NB4 (cell line): ENCODE measurements around the gene RSPO3.

Experiments
- MYC ChIP-seq: IDR thresholded peaks from 2 replicates; pipeline ENCODE4 v1.6.1; 2011; ENCODE audit warnings: low read depth, low read length
- POLR2A ChIP-seq: IDR thresholded peaks from 2 replicates; pipeline ENCODE4 v1.6.1; 2011; ENCODE audit warnings: mild to moderate bottlenecking; ENCODE audit not compliant: insufficient read length; ENCODE audit errors: extremely low read depth
- TF ChIP-seq, protein P1 (sequence below): IDR thresholded peaks from one replicate; pipeline ENCODE4 v1.5.1; 2012; ENCODE audit warnings: low read depth, low read length

DNA sequence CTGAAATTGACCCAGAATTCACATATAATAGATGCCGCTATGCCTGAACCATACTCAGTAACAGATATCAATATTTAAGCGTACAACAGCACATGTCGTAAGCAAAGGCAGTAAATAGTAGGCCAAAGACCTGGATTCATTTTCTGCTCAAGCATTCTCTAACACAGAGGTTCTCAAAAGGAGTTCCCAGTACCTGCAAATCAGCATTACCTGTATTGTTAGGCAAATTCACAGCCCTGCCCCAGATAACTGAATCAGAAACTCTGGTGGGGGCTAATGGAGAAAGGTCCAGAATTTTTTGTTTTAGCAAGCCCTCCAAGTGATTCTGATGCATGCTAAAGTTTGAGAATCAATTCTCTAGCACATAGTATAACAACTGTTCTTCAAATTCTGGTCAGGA, 36.0 kb downstream of the RSPO3 start:
- TF ChIP-seq, protein P1, sequence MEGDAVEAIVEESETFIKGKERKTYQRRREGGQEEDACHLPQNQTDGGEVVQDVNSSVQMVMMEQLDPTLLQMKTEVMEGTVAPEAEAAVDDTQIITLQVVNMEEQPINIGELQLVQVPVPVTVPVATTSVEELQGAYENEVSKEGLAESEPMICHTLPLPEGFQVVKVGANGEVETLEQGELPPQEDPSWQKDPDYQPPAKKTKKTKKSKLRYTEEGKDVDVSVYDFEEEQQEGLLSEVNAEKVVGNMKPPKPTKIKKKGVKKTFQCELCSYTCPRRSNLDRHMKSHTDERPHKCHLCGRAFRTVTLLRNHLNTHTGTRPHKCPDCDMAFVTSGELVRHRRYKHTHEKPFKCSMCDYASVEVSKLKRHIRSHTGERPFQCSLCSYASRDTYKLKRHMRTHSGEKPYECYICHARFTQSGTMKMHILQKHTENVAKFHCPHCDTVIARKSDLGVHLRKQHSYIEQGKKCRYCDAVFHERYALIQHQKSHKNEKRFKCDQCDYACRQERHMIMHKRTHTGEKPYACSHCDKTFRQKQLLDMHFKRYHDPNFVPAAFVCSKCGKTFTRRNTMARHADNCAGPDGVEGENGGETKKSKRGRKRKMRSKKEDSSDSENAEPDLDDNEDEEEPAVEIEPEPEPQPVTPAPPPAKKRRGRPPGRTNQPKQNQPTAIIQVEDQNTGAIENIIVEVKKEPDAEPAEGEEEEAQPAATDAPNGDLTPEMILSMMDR = no peak
- no peak for TF ChIP-seq POLR2A
- no peak for TF ChIP-seq MYC
